ENCODE results near the gene VWA8. TPM values are rescaled to one million over a fixed set of nuclear protein-coding genes. Genes with fewer than 3 reads are reported as not detected.

VWA8 gene
- total RNA-seq, 4 donors from 2014 or later = 12.0 to 34.0 (median 16.6) TPM

DNA sequence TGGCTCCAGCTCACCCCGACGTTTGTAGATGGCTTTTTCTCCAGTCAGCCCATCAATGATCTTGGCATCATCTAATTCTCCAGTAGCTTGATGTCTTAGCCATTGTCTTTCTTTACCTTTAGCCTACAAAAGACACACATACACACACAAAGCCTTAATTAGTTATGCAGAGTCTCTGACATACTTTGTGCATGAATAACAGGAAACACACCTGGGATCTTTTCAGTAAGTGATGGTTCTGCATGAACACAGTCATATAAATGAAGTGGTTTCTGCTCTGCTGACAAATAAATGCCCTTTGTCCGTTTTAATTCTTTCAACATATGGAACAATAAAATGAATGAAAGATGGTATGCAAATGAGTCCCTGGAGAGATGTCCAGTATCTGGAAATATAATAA is 370.3 kb downstream of the VWA8 start:
- no peaks in the 10 kb centered on the region for H3K9me3 ChIP-seq
- no peak overlapping the region for H3K4me3 ChIP-seq
- DNase-seq (ENCODE audit: low spot score in 2 of 2) = no peak
- WGBS = 87% methylated on average over 3 of the region's 3 CpGs
- no peaks in the 10 kb centered on the region for H3K4me1 ChIP-seq
- TF ChIP-seq EP300 (IDR thresholded peaks at IDR 0.05) = no peak
- no peak for TF ChIP-seq POLR2A (IDR thresholded peaks at IDR 0.05)
- no peak for TF ChIP-seq POLR2AphosphoS5 (IDR thresholded peaks at IDR 0.05)
- TF ChIP-seq, protein P1, sequence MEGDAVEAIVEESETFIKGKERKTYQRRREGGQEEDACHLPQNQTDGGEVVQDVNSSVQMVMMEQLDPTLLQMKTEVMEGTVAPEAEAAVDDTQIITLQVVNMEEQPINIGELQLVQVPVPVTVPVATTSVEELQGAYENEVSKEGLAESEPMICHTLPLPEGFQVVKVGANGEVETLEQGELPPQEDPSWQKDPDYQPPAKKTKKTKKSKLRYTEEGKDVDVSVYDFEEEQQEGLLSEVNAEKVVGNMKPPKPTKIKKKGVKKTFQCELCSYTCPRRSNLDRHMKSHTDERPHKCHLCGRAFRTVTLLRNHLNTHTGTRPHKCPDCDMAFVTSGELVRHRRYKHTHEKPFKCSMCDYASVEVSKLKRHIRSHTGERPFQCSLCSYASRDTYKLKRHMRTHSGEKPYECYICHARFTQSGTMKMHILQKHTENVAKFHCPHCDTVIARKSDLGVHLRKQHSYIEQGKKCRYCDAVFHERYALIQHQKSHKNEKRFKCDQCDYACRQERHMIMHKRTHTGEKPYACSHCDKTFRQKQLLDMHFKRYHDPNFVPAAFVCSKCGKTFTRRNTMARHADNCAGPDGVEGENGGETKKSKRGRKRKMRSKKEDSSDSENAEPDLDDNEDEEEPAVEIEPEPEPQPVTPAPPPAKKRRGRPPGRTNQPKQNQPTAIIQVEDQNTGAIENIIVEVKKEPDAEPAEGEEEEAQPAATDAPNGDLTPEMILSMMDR (IDR thresholded peaks at IDR 0.05) = no peak
- no peaks in the 10 kb centered on the region for H3K27me3 ChIP-seq
- H3K27ac ChIP-seq = no peak overlapping the region
- peaks cover 20% of the 10 kb centered on the region for H3K36me3 ChIP-seq

DNA sequence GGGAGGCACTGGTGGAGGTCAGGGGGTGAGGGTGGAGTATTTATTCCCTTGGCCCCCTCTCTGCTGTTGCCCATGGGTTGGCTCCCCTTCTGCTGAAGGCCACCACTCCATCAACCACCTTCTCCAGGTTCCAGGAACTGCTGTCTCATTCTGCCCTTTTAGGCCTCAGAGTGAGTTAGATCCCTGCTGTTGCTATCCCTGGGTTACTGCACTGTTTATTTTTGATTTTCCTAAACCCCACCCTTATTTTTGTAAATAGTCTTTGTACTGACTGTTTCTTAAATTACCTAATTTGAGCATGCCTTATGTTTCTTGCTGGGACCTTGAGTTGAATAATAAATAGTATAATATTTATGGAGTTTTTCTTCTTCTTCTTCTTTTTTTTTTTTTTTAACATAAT is 370.8 kb downstream of the VWA8 start:
- H3K9me3 ChIP-seq = no peaks in the 10 kb centered on the region
- no peaks in the 10 kb centered on the region for H3K4me1 ChIP-seq
- H3K4me3 ChIP-seq = no peak overlapping the region
- TF ChIP-seq POLR2A (IDR thresholded peaks at IDR 0.05) (no peak), POLR2AphosphoS5 (IDR thresholded peaks at IDR 0.05) (no peak)
- no peaks in the 10 kb centered on the region for H3K27me3 ChIP-seq
- H3K27ac ChIP-seq = no peak overlapping the region
- no peak for DNase-seq (ENCODE audit: low spot score in 2 of 2)
- peaks cover 20% of the 10 kb centered on the region for H3K36me3 ChIP-seq

DNA sequence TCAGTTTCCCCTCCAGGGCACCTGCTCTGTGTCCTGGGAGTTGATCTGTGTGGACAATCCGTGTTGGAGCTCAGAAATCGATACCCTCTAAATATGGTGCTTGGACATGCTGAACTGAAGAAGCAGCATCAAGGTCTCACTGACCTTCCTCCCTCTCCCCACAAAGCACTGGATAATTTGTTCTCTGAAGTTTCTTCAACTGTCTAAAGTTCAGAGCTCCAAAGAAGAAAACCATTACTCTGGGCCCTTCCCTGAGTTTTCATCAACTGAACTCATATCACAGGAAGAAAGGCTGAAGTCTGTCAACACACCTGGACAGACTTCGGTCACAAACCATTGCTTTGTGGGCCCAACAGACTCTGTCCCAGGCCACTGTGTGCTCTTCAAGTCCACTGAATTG is 371.5 kb downstream of the VWA8 start:
- TF ChIP-seq POLR2A (IDR thresholded peaks at IDR 0.05) (no peak), EP300 (IDR thresholded peaks at IDR 0.05) (no peak), POLR2AphosphoS5 (IDR thresholded peaks at IDR 0.05) (no peak)
- TF ChIP-seq, protein P1 (IDR thresholded peaks at IDR 0.05) = no peak
- no peak for DNase-seq (ENCODE audit: low spot score in 2 of 2)
- WGBS = 79% methylated on average over 3 of the region's 3 CpGs
- no peaks in the 10 kb centered on the region for H3K9me3 ChIP-seq
- H3K4me1 ChIP-seq = no peaks in the 10 kb centered on the region
- H3K36me3 ChIP-seq = peaks cover 20% of the 10 kb centered on the region
- no peaks in the 10 kb centered on the region for H3K27me3 ChIP-seq
- no peak overlapping the region for H3K4me3 ChIP-seq
- H3K27ac ChIP-seq = no peak overlapping the region

DNA sequence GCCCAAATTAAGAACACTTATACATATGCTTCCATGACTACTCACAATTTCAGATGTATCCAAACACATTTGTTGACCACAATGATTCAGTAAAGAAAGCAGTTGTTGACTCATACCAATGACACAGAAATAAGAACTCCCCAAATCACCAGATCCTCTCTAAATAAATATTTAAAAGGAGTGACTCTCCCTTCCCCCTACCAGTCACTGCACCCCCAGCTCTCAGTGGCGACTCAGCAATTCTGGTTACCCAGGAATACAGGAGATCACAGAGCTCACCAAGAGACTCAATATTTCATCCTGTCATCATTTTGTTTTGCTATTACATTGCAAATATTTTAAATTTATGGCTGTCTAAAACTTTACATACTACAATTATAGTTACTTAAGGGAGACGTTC is 372.0 kb downstream of the VWA8 start:
- Histone ChIP-seq H3K27me3 (no peaks in the 10 kb centered on the region), H3K4me1 (no peaks in the 10 kb centered on the region), H3K36me3 (peaks cover 20% of the 10 kb centered on the region), H3K4me3 (no peak overlapping the region), H3K27ac (no peak overlapping the region), H3K9me3 (no peaks in the 10 kb centered on the region)
- DNase-seq (ENCODE audit: low spot score in 2 of 2) = no peak
- 85% methylated on average over 2 of the region's 2 CpGs for WGBS
- TF ChIP-seq, protein P1 (IDR thresholded peaks at IDR 0.05) = no peak

DNA sequence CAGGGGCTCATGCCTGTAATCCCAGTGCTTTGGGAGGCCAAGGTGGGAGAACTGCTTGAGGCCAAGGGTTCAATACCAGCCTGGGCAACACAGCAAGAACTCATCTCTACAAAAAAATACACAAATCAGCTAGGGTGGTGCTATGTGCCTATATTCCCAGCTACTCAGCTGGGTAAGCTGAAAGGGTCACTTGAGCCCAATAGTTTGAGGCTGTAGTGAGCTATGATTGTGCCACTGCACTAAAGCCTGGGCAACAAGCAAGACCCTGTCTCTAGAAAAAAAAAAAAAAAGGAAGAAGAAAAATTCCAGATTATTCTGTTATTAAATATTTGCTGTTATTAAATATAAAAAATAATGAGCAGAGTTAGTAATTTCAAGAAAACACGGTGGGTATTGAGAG is 372.5 kb downstream of the VWA8 start:
- Histone ChIP-seq H3K36me3 (peaks cover 20% of the 10 kb centered on the region), H3K27me3 (no peaks in the 10 kb centered on the region), H3K4me3 (no peak overlapping the region), H3K4me1 (no peaks in the 10 kb centered on the region), H3K9me3 (no peaks in the 10 kb centered on the region), H3K27ac (no peak overlapping the region)
- 81% methylated on average over 1 of the region's 1 CpG for WGBS
- DNase-seq (ENCODE audit: low spot score in 2 of 2) = no peak
- no peak for TF ChIP-seq EP300 (IDR thresholded peaks at IDR 0.05)
- no peak for TF ChIP-seq POLR2A (IDR thresholded peaks at IDR 0.05)
- TF ChIP-seq, protein P1 (IDR thresholded peaks at IDR 0.05) = no peak
- no peak for TF ChIP-seq POLR2AphosphoS5 (IDR thresholded peaks at IDR 0.05)

DNA sequence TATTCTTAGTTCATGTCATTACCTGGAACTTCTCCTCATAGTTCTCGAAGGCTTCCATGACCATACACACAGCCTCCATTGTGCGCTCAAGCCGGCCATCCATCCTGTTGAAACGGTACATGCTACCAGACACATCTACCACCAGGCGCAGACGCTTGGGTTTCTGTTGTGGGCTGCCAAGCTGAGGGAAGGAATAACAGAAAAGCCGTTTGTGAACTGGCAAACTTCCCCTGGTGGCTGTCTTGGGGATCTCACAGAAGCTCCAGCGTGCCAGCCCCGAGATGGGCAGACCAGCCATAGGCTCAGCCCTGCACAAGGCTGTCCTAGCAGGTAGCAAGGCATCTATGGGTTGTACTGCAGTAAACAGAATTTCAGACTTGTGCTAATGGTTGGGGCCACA is 373.4 kb downstream of the VWA8 start:
- H3K4me3 ChIP-seq = no peak overlapping the region
- TF ChIP-seq POLR2A (IDR thresholded peaks at IDR 0.05) (no peak), EP300 (IDR thresholded peaks at IDR 0.05) (no peak), POLR2AphosphoS5 (IDR thresholded peaks at IDR 0.05) (no peak)
- TF ChIP-seq, protein P1 (IDR thresholded peaks at IDR 0.05) = no peak
- 98% methylated on average over 9 of the region's 9 CpGs for WGBS
- H3K27ac ChIP-seq = no peak overlapping the region
- H3K9me3 ChIP-seq = no peaks in the 10 kb centered on the region
- peaks cover 20% of the 10 kb centered on the region for H3K36me3 ChIP-seq
- no peaks in the 10 kb centered on the region for H3K4me1 ChIP-seq
- DNase-seq (ENCODE audit: low spot score in 2 of 2) = no peak
- no peaks in the 10 kb centered on the region for H3K27me3 ChIP-seq
